Hematopoietic multipotent progenitor cell (in vitro differentiated cells): ENCODE data around the gene RERE. TPM values are rescaled to one million over a fixed set of nuclear protein-coding genes. Genes with fewer than 3 reads are reported as not detected.

Experiments
- DNase-seq, 3 donors: peaks; one replicate each; pipeline ENCODE4 v3.0.0-alpha.2; 2011 to 2015; ENCODE audit warnings: low read depth in 2 of 3, low spot score in 2 of 3
- total RNA-seq: library from RNA; depleted of rRNA; stranded (reverse); fragments of >200 nt; gene quantifications from one replicate; pipeline ENCODE4 v1.2.3, GENCODE V29; 2012

The RERE gene
- total RNA-seq, 1 donor, result 61.9 TPM

GRCh38 chr1:8349961-8350360 lies 467.5 kb downstream of the RERE start:
- no peak for DNase-seq

GRCh38 chr1:8349473-8349865 lies 468.0 kb downstream of the RERE start:
- DNase-seq, result no peak

GRCh38 chr1:8348777-8349472 lies 468.5 kb downstream of the RERE start:
- peak; percentile 56 to 74 (median 56) for DNase-seq

GRCh38 chr1:8348047-8348776 lies 469.2 kb downstream of the RERE start:
- DNase-seq, result no peak

- DNase-seq, result no peak
Observed at GRCh38 chr1:8347635-8348034, 469.8 kb downstream of the RERE start.

- no peak for DNase-seq
Observed at GRCh38 chr1:8345621-8346415, 471.6 kb downstream of the RERE start.

GRCh38 chr1:8344893-8345507 lies 472.4 kb downstream of the RERE start:
- DNase-seq, result no peak

- DNase-seq, result no peak
Observed at GRCh38 chr1:8343464-8344001, 473.9 kb downstream of the RERE start.

GRCh38 chr1:8343044-8343443 lies 474.4 kb downstream of the RERE start:
- DNase-seq, result no peak

GRCh38 chr1:8342325-8342724 lies 475.1 kb downstream of the RERE start:
- no peak for DNase-seq

GRCh38 chr1:8340448-8340847 lies 477.0 kb downstream of the RERE start:
- no peak for DNase-seq

GRCh38 chr1:8339203-8339600 lies 478.2 kb downstream of the RERE start:
- DNase-seq, result no peak

GRCh38 chr1:8338526-8339202 lies 478.8 kb downstream of the RERE start:
- DNase-seq, result no peak

GRCh38 chr1:8337776-8338525 lies 479.5 kb downstream of the RERE start:
- no peak for DNase-seq

GRCh38 chr1:8335246-8335645 lies 482.2 kb downstream of the RERE start:
- DNase-seq, result no peak

- DNase-seq, result no peak
Observed at GRCh38 chr1:8334106-8334851, 483.2 kb downstream of the RERE start.

GRCh38 chr1:8333246-8333987 lies 484.0 kb downstream of the RERE start:
- DNase-seq, result no peak

- no peak for DNase-seq
Observed at GRCh38 chr1:8332806-8333205, 484.6 kb downstream of the RERE start.
